ENCODE measurements around the gene WNT8B.

The WNT8B gene

DNA sequence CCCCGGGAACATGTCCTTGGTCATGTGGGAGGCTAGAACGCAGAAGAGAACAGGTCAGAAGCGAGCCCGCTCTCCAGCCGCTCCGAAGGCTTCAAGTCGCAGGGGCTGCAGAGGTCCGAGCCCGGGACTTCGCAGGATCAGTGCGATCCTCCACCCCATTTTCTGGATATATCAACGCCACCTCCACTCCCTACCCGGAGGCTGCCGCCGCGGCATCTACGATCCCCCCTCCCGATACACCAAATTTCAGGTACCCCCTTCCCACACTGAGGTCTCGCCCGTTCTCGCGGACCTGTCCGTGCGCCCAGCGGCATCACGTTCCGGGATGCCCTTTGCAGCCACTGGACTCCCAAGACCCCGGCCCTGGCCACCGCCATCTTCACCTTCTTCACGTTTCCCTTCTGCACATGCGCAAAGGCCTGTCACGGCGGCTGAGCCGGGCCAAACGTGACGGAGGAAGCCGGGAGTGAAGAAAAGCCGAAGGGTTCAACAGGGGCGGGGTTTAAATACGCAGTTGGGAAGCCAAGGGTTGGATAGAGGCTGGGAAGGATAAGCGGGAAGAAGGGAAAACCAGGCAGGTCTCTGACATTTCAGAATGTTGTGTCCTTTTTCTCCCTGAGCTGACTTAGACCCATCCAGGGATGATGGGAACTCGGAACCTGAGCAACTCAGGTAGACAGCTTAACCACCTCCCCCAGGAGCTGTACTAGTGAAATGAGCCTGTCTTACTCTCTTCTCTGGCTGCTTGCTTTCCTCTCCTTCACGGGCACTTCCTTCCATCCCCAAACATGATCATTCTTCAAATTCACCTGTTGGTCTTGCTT, 66.9 kb downstream of the WNT8B start, which contains the start of gene NDUFB8:
NDUFB8 (minus strand) TSS at position 397 of the 824 bp plus-strand sequence; CDS start at position 377, 20 bp downstream.
- DNase-seq (ENCODE audit: low spot score), result peak; percentile 79
- H3K4me1 ChIP-seq (ENCODE audit: insufficient read depth, poor library complexity, severe bottlenecking), result peaks cover 10% of the 10 kb centered on the region
- H3K27me3 ChIP-seq (ENCODE audit: insufficient read depth, poor library complexity, severe bottlenecking), result no peaks in the 10 kb centered on the region
- H3K27ac ChIP-seq (ENCODE audit: poor library complexity, severe bottlenecking), result peak within 1 kb of the TSS; percentile 35
- peaks cover 36% of the 10 kb centered on the region for H3K36me3 ChIP-seq (ENCODE audit: low read depth)
- peak within 1 kb of the TSS; percentile 66 for H3K4me3 ChIP-seq (ENCODE audit: severe bottlenecking)
- H3K9me3 ChIP-seq (ENCODE audit: severe bottlenecking), result no peaks in the 10 kb centered on the region
- TF ChIP-seq, protein P1, sequence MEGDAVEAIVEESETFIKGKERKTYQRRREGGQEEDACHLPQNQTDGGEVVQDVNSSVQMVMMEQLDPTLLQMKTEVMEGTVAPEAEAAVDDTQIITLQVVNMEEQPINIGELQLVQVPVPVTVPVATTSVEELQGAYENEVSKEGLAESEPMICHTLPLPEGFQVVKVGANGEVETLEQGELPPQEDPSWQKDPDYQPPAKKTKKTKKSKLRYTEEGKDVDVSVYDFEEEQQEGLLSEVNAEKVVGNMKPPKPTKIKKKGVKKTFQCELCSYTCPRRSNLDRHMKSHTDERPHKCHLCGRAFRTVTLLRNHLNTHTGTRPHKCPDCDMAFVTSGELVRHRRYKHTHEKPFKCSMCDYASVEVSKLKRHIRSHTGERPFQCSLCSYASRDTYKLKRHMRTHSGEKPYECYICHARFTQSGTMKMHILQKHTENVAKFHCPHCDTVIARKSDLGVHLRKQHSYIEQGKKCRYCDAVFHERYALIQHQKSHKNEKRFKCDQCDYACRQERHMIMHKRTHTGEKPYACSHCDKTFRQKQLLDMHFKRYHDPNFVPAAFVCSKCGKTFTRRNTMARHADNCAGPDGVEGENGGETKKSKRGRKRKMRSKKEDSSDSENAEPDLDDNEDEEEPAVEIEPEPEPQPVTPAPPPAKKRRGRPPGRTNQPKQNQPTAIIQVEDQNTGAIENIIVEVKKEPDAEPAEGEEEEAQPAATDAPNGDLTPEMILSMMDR (IDR thresholded peaks at IDR 0.05; ENCODE audit: poor library complexity, severe bottlenecking), result no peak
- peak; percentile 81 for ATAC-seq (ENCODE audit: low read depth)

DNA sequence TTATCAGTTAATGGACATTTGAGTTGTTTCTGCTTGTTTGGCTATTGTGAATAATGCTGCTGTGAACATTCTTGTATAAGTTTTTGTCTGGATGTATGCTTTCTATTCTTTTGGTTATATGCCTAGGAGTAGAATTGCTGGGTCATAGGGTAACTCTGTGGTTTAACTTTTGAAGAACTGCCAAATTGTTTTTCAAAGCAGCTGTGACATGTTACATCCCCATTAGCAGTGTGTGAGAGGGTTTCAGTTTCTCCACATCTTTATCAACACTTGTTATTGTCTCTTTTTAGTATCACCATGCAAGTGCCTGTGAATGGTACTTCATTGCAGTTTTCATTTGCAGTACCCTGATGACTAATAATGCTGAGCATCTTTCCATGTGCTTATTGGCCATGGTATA, 69.0 kb downstream of the WNT8B start:
- DNase-seq (ENCODE audit: low spot score) (no peak), ATAC-seq (ENCODE audit: low read depth) (no peak)
- Histone ChIP-seq H3K27me3 (ENCODE audit: insufficient read depth, poor library complexity, severe bottlenecking) (no peaks in the 10 kb centered on the region), H3K4me1 (ENCODE audit: insufficient read depth, poor library complexity, severe bottlenecking) (peaks cover 21% of the 10 kb centered on the region), H3K36me3 (ENCODE audit: low read depth) (peaks cover 21% of the 10 kb centered on the region), H3K4me3 (ENCODE audit: severe bottlenecking) (no peak overlapping the region), H3K9me3 (ENCODE audit: severe bottlenecking) (no peaks in the 10 kb centered on the region), H3K27ac (ENCODE audit: poor library complexity, severe bottlenecking) (no peak overlapping the region)
- TF ChIP-seq, protein P1 (IDR thresholded peaks at IDR 0.05; ENCODE audit: poor library complexity, severe bottlenecking), result no peak

All from RWPE2 (cell line).